GM13976 (cell line): Measurements from ENCODE around the gene STK40.

Source experiments
- DNase-seq: peaks from one replicate; pipeline ENCODE4 v3.0.0; 2012; ENCODE audit warnings: low spot score
- in situ Hi-C: fragments of 300-500 bp; cut with MboI; formaldehyde crosslinking; loops from one replicate; pipeline ENCODE4 v1.12.0; 2022; ENCODE audit warnings: low sequenced_read_pairs, mixed read lengths, inconsistent platforms; ENCODE audit not compliant: unreplicated experiment
- TF ChIP-seq, protein P1 (sequence below): IDR thresholded peaks from 2 replicates; pipeline ENCODE4 v1.5.1; 2012; ENCODE audit warnings: borderline replicate concordance, mild to moderate bottlenecking; ENCODE audit not compliant: insufficient read depth; ENCODE audit errors: extremely low read depth, missing control alignments, control extremely low read depth

Gene STK40

DNA sequence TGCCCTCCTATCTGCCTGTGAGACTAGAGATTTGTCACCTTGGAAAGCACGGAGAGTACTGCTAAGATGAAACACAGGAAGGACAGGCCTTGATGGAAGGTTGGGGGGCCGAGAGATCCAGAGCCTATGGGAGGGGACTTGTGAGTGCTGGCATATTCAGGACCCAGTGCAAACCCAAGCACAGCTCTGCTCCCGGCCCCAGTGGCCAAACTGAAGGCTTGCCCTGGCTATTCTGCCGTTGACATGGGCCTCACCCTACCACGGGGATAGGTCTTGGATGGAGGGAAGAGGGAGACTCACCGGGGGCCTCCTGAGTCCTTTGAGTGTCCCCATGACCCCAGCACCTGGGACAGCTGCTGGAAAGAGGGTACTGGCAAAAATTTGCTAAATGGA is 57.6 kb downstream of the STK40 start:
- DNase-seq: no peak
- in situ Hi-C loops: no loop called here
- TF ChIP-seq, protein P1, sequence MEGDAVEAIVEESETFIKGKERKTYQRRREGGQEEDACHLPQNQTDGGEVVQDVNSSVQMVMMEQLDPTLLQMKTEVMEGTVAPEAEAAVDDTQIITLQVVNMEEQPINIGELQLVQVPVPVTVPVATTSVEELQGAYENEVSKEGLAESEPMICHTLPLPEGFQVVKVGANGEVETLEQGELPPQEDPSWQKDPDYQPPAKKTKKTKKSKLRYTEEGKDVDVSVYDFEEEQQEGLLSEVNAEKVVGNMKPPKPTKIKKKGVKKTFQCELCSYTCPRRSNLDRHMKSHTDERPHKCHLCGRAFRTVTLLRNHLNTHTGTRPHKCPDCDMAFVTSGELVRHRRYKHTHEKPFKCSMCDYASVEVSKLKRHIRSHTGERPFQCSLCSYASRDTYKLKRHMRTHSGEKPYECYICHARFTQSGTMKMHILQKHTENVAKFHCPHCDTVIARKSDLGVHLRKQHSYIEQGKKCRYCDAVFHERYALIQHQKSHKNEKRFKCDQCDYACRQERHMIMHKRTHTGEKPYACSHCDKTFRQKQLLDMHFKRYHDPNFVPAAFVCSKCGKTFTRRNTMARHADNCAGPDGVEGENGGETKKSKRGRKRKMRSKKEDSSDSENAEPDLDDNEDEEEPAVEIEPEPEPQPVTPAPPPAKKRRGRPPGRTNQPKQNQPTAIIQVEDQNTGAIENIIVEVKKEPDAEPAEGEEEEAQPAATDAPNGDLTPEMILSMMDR: no peak

DNA sequence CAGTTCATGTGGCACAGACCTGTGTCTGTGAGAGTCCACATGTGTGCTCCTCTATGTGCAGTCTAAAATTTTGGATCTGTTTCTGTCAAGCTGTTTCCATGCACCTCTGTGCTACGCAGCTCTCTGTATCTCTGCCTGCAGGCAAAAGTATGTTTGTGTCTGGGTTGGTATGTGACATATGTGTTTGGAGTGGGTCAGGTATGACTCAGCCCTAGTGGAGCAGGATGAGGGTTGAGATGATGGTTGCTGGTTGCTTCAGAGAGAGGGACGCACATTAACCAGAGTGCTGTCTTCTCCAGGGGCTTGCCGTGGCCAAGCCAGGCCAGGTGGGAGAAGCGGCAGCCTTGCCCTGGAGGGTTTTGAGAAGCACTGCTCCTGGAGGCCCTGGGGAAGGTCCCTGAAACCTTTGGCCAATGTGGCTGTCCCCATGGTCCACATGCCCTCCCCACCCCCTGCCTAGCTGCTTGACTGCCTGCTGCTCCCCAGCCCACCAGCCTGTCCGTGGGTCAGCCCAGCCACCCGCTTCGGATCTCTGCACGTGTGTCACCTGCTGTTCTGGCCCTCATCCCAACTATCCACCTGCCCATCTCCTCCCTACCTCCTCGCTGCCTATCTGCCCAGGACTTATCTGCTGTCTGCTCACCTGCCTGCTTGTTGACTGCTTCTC is 58.2 kb downstream of the STK40 start:
- TF ChIP-seq, protein P1: no peak
- DNase-seq: no peak
- in situ Hi-C loops: no loop called here

DNA sequence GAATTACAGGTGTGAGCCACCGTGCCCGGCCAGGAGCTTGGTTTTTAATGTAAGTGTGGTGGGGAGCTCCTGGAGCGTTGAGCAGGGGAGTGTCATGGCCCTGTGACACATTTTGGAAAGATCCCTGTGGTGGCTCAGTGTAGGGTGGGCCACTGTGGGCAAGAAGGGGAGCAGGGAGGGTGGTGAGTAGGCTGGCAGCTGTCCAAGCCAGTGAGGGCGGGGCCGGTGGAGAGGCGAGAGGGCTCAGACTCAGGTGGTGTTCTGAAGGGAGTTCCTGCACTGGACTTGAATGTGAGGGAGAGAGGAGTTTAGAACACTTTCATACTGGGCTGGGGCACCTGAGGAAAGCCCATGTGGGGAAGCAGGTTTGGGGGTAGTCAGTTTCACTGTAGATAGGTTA is 59.2 kb downstream of the STK40 start:
- no peak for DNase-seq
- TF ChIP-seq, protein P1: no peak
- in situ Hi-C loops: no loop called here

DNA sequence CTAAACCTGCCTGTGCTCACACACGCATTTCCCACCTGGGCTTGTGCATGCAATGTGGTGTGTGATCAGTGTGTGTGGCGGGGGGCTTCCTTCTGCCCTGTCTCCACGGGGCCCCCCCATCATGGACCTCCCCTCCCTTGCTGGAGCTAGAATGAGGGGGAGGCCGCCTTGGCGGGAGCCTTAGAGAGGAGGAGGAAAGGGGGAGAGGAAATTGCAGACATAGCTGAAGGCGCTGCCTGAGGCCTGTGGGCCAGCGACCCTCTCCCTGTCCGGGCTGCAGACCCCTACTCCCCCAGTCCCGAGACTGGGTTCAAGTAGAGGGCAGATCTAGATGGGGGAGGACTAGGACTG is 61.4 kb downstream of the STK40 start:
- DNase-seq: no peak
- TF ChIP-seq, protein P1: no peak
- in situ Hi-C loops: no loop called here

DNA sequence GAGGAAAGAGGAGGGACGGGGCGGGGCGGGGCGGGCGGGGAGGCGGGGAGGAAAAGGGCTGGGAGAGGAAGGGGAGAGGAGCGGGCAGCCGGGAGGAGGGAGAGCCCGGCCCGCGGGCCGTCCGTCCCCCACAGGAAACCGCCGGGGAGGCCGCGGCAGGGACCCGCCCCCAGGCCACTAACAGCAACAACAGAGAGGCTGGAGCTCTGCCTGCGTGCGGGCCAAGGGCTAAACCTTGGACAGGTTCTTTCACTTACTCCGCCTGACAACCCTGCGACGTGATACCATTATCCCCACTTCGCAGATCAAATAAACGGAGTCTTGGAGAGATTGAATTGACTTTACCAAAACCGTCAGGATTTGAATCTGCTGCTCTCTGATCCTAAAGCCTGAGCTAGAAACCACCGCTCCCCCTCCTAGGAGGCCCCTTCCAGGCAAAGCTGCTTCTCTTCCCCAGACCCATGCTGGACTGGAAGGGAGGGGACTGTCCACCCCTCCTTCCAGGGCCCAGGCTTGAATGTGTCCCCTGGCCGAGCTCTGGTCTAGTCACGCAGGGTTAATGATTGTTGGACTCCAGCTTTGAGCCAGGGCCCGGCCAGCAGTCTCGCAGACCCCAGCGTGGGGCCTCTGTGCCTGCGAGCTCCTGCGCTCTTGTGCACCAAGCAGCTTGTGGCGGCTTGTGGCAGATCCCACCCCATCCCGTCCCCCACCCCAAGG is 61.9 kb downstream of the STK40 start, which contains the start of gene EVA1B:
Gene EVA1B, minus strand, starts transcription at position 10 of the 717 bp plus-strand sequence. CDS start 608 bp downstream, outside the sequence.
- peak; percentile 87 for DNase-seq
- in situ Hi-C loops: no loop called here
- TF ChIP-seq, protein P1: no peak

DNA sequence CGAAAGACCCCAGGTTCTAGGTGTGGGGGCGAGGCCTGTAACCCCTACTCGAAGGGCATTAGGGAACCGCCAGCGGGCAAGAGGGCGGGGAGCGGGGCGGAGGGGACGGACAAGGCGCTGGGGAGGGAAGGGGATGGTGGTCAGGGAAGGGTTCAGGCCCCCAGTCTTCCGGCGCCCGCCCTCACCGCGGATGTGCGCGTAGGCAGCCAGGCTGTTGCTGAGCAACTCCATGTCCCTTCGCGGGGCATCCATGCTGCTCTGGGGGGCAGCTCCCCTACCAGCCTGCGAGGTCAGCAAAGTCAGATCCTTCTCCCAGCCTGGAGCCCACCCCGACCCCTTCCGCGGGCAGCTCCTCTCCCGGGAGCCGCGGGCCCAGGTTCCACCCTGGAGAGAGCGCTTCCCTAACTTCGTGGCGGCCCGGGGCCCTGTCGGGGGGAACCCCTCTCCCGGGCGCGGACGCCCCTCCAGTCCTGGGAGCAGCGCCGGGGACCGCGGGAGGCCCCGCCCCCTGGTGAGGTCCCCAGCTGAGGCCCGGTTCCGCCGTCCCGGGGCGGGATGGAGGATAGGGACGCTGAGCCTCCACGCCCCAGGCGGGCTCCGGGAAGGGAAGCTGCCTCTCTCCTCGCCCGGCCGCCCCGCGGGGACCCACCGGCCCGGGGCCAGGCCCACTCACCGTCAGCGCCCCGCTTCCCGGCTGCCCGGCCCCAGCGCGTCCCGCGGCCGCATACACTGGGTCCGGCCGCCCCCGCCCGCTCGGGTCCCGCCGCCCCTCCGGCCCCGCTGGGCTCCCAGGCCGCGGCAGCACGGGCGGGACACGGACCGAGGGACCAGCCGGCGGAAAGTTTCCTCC is 62.7 kb downstream of the STK40 start:
- peak; percentile 79 for DNase-seq
- TF ChIP-seq, protein P1: no peak
- in situ Hi-C loops: no loop called here
